ENCODE measurements around the gene FREM1. TPM values are rescaled to one million over a fixed set of nuclear protein-coding genes. Genes with fewer than 3 reads are reported as not detected.

Gene FREM1
- polyA plus RNA-seq, 1 of the 3 experiments (the other 2 are of a cell fraction): 0.26 TPM

GRCh38 chr9:14710804-14711203, 199.4 kb downstream of the FREM1 start:
- no peak overlapping the region for H3K9ac ChIP-seq
- H2AFZ ChIP-seq (ENCODE audit: low read depth): no peak overlapping the region
- no peak overlapping the region for H3K27ac ChIP-seq (ENCODE audit: low read depth in 2 of 2, low read length in 1 of 2)
- H3K9me3 ChIP-seq: peaks cover 4% of the 10 kb centered on the region; the same call in 1 of the 2 replicates
- ChIA-PET CTCF (interaction anchor here (1.1 to 1.6 kb wide), 2 partner anchors 11 to 17 kb away, joined by 3 read pairs; no protein-coding TSS in a partner anchor), POLR2A (no interaction called here)
- H3K36me3 ChIP-seq (replicated peaks in 1 of 2; ENCODE audit: control insufficient read depth in 1 of 2, insufficient read depth in 2 of 2, low read length in 1 of 2): no peaks in the 10 kb centered on the region
- no peaks in the 10 kb centered on the region for H4K20me1 ChIP-seq (ENCODE audit: insufficient read depth)
- H3K27me3 ChIP-seq (ENCODE audit: insufficient read depth): no peaks in the 10 kb centered on the region
- no peaks in the 10 kb centered on the region for H3K4me1 ChIP-seq (ENCODE audit: control insufficient read depth in 1 of 2, insufficient read depth in 2 of 2, low read depth in 1 of 2, low read length in 1 of 2)
- H3K79me2 ChIP-seq (ENCODE audit: insufficient read depth): no peaks in the 10 kb centered on the region
- TF ChIP-seq TCF12 (IDR thresholded peaks at IDR 0.05): no peak
- no peak for TF ChIP-seq POLR2AphosphoS5 (IDR thresholded peaks at IDR 0.05; ENCODE audit: low read depth, low read length)
- no peak for TF ChIP-seq IRF3 (IDR thresholded peaks at IDR 0.05; ENCODE audit: low read depth, low read length)
- peak; percentile 23; the same call in 1 of the 2 replicates for TF ChIP-seq PBX3 (IDR thresholded peaks at IDR 0.05)
- no peak for TF ChIP-seq NRF1 (IDR thresholded peaks at IDR 0.05; ENCODE audit: low read depth, low read length)
- no peak for TF ChIP-seq ZBTB33 (IDR thresholded peaks at IDR 0.05; ENCODE audit: borderline replicate concordance, low read depth)
- H3F3A ChIP-seq (replicated peaks; ENCODE audit: insufficient read depth): no peaks in the 10 kb centered on the region
- H3K4me2 ChIP-seq: no peak overlapping the region
- DNase-seq: no peak
- H3K4me3 ChIP-seq (ENCODE audit: low read depth in 2 of 2, low read length in 1 of 2): no peak overlapping the region
- H3K9me2 ChIP-seq: no peaks in the 10 kb centered on the region

GRCh38 chr9:14706530-14707140, 203.6 kb downstream of the FREM1 start:
- no peaks in the 10 kb centered on the region for H3K9me2 ChIP-seq
- 0 out of 2 replicates have a peak, but pooled peaks cover 6% of the 10 kb centered on the region for H3K27me3 ChIP-seq (ENCODE audit: insufficient read depth)
- WGBS (ENCODE audit: low lambda C conversion rate): 67% methylated on average over 5 of the region's 5 CpGs
- TF ChIP-seq NFIC (IDR thresholded peaks at IDR 0.05; ENCODE audit: borderline replicate concordance) (no peak), CHD2 (IDR thresholded peaks at IDR 0.05; ENCODE audit: low read length, partially characterized antibody) (no peak), RXRA (IDR thresholded peaks at IDR 0.05; ENCODE audit: borderline replicate concordance, low read depth) (no peak), ELF1 (IDR thresholded peaks at IDR 0.05) (no peak), ZBTB33 (IDR thresholded peaks at IDR 0.05; ENCODE audit: borderline replicate concordance, low read depth) (no peak), YY1 (IDR thresholded peaks at IDR 0.05; ENCODE audit: low read depth) (no peak), RFX5 (IDR thresholded peaks at IDR 0.05; ENCODE audit: low read length) (no peak), PBX3 (IDR thresholded peaks at IDR 0.05) (no peak), MXI1 (IDR thresholded peaks at IDR 0.05; ENCODE audit: low read depth, low read length) (no peak), SIN3A (IDR thresholded peaks at IDR 0.05; ENCODE audit: borderline replicate concordance, low read depth, low read length) (no peak), USF1 (IDR thresholded peaks at IDR 0.05; ENCODE audit: borderline replicate concordance, low read depth) (no peak), TEAD4 (IDR thresholded peaks at IDR 0.05; ENCODE audit: borderline replicate concordance, insufficient read depth) (no peak), FOXM1 (IDR thresholded peaks at IDR 0.05; ENCODE audit: low read depth) (no peak), NRF1 (IDR thresholded peaks at IDR 0.05; ENCODE audit: low read depth, low read length) (no peak)

More at GRCh38 chr9:14706530-14707140, 203.6 kb downstream of the FREM1 start:
- no peaks in the 10 kb centered on the region for H3K36me3 ChIP-seq (replicated peaks in 1 of 2; ENCODE audit: control insufficient read depth in 1 of 2, insufficient read depth in 2 of 2, low read length in 1 of 2)
- POLR2A ChIA-PET: no interaction called here
- no peak overlapping the region for H2AFZ ChIP-seq (ENCODE audit: low read depth)
- H3K4me3 ChIP-seq (ENCODE audit: low read depth in 2 of 2, low read length in 1 of 2): no peak overlapping the region
- CTCF ChIA-PET: interaction anchor here (0.7 to 0.9 kb wide), 2 partner anchors 22 to 377 kb away, joined by 3 read pairs; no protein-coding TSS in a partner anchor
- no peak overlapping the region for H3K27ac ChIP-seq (ENCODE audit: low read depth in 2 of 2, low read length in 1 of 2)
- H4K20me1 ChIP-seq (ENCODE audit: insufficient read depth): no peaks in the 10 kb centered on the region
- no peaks in the 10 kb centered on the region for H3K79me2 ChIP-seq (ENCODE audit: insufficient read depth)
- no peaks in the 10 kb centered on the region for H3F3A ChIP-seq (replicated peaks; ENCODE audit: insufficient read depth)
- no peak for DNase-seq
- H3K9me3 ChIP-seq: peaks cover 4% of the 10 kb centered on the region; the same call in 1 of the 2 replicates
- no peak overlapping the region for H3K4me2 ChIP-seq
- no peaks in the 10 kb centered on the region for H3K4me1 ChIP-seq (ENCODE audit: control insufficient read depth in 1 of 2, insufficient read depth in 2 of 2, low read depth in 1 of 2, low read length in 1 of 2)
- H3K9ac ChIP-seq: no peak overlapping the region
